ENCODE measurements around the gene ARHGAP32.
"Not testable (repeated sequence)": the region's sequence is repeated elsewhere in the genome, so short reads cannot be mapped to it uniquely, and the experiment has no call there.

ARHGAP32 gene

DNA sequence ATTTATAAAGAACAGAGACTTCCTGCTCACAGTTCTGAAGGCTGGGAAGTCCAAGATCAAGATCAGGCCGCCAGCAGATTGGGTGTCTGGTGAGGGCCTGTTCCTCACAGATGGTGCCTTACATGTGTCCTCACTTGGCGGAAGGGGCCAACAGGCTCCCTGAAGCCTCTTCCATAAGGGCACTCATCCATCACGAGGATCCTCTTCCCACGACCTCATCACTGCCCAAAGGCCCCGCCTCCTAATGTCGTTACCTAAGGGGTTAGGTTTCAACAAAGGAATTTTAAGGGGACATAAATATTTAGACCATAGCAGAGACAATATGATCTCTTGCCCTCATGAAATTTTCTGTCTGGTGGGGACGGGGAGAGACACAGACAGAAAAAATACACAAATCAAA is 268.0 kb downstream of the ARHGAP32 start:
- no peak for DNase-seq (ENCODE audit: low read depth)
- TF ChIP-seq CTCF (IDR thresholded peaks at IDR 0.05; ENCODE audit: low read depth, low read length, missing control alignments): no peak
- no peak overlapping the region for H3K4me3 ChIP-seq (ENCODE audit: low read depth, low read length)
- in situ Hi-C loops (cut with HindIII; ENCODE audit: low sequenced_read_pairs): no loop called here

- no peak for TF ChIP-seq CTCF (IDR thresholded peaks at IDR 0.05; ENCODE audit: low read depth, low read length, missing control alignments)
- H3K4me3 ChIP-seq (ENCODE audit: low read depth, low read length): no peak overlapping the region
- DNase-seq (ENCODE audit: low read depth): no peak
- in situ Hi-C loops (cut with HindIII; ENCODE audit: low sequenced_read_pairs): no loop called here
Measured at GRCh38 chr11:128921793-128922192, 270.3 kb downstream of the ARHGAP32 start.

- no peak for TF ChIP-seq CTCF (IDR thresholded peaks at IDR 0.05; ENCODE audit: low read depth, low read length, missing control alignments)
- DNase-seq (ENCODE audit: low read depth): no peak
- H3K4me3 ChIP-seq (ENCODE audit: low read depth, low read length): no peak overlapping the region
- in situ Hi-C loops (cut with HindIII; ENCODE audit: low sequenced_read_pairs): no loop called here
Measured at GRCh38 chr11:128920666-128921065, 271.5 kb downstream of the ARHGAP32 start.

DNA sequence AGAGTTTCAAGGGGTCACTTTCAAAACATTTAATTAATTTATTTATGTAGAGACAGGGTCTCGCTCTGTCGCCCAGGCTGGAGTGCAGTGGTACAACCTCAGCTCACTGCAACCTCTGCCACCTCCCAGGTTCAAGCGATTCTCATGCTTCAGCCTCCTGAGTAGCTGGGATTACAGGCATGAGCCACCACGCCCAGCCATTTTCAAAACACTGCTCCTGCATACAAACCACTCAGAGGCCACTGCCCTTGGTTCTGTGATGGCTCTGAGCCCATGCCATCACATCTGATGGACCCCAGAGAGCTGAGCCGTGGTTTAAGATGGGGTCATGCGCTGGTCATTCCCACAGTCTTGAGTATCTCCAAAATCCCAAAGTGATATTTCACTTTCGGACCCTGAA is 272.5 kb downstream of the ARHGAP32 start:
- H3K4me3 ChIP-seq (ENCODE audit: low read depth, low read length); in situ Hi-C loops (cut with HindIII; ENCODE audit: low sequenced_read_pairs); DNase-seq (ENCODE audit: low read depth): not testable (repeated sequence)

GRCh38 chr11:128919216-128919615 is 272.9 kb downstream of the ARHGAP32 start:
- TF ChIP-seq CTCF (IDR thresholded peaks at IDR 0.05; ENCODE audit: low read depth, low read length, missing control alignments): no peak
- in situ Hi-C loops (cut with HindIII; ENCODE audit: low sequenced_read_pairs): no loop called here
- no peak for DNase-seq (ENCODE audit: low read depth)
- H3K4me3 ChIP-seq (ENCODE audit: low read depth, low read length): no peak overlapping the region

DNA sequence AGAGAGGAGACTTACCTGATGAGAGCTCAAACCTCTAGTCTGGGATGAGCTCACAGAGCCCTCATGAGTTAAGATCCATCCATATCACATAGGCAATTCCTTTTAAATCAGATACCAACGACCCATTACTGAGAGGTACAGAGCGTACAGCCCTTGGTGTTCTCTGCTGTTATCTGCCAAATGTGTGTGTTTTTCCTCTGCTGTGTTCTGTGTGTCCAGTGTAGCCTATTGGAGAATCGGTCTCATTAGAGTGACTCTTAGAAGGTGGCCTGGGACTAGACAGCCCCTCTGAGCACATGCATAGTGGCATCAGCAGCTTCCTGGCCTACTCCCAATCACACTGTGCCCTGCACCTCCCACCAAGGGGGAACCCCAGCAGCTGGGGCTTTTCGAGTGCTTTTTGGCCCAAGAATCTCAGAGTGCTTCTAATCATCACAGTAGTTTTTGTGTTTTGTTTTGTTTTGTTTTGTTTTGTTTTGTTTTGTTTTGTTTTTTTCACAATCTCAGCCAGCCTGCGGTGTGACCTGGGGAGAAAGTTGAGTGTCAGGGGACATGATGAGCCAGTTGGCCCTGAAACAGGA is 274.9 kb downstream of the ARHGAP32 start:
- no peak overlapping the region for H3K4me3 ChIP-seq (ENCODE audit: low read depth, low read length)
- DNase-seq (ENCODE audit: low read depth): no peak
- in situ Hi-C loops (cut with HindIII; ENCODE audit: low sequenced_read_pairs): no loop called here
- TF ChIP-seq CTCF (IDR thresholded peaks at IDR 0.05; ENCODE audit: low read depth, low read length, missing control alignments): no peak

GRCh38 chr11:128916681-128917080 is 275.4 kb downstream of the ARHGAP32 start:
- in situ Hi-C loops (cut with HindIII; ENCODE audit: low sequenced_read_pairs): no loop called here
- H3K4me3 ChIP-seq (ENCODE audit: low read depth, low read length): no peak overlapping the region
- no peak for DNase-seq (ENCODE audit: low read depth)
- TF ChIP-seq CTCF (IDR thresholded peaks at IDR 0.05; ENCODE audit: low read depth, low read length, missing control alignments): no peak

All from astrocyte of the cerebellum (primary cell).